H9 (cell line): ENCODE measurements around the gene KIF26A. TPM values are rescaled to one million over a fixed set of nuclear protein-coding genes. Genes with fewer than 3 reads are reported as not detected.

Experiments
- DNase-seq: peaks from one replicate; pipeline ENCODE4 v3.0.0-alpha.2; 2017
- H2AFZ ChIP-seq: one replicate; pipeline ENCODE4 v1.6.1; 2013; ENCODE audit warnings: mild to moderate bottlenecking, low read length, control low read depth, moderate library complexity
- H2AK5ac ChIP-seq: 2 replicates; pipeline ENCODE4 v1.6.1; 2013; ENCODE audit warnings: low read length, control low read depth, mixed read lengths; ENCODE audit not compliant: insufficient read length
- H2BK120ac ChIP-seq: one replicate; pipeline ENCODE4 v1.6.1; 2013; ENCODE audit warnings: low read depth, mild to moderate bottlenecking, low read length, control low read depth, inconsistent platforms; ENCODE audit not compliant: poor library complexity, severe bottlenecking
- H2BK12ac ChIP-seq: 2 replicates; pipeline ENCODE4 v1.6.1; 2013; ENCODE audit warnings: low read length, control low read depth, mixed read lengths, low read depth; ENCODE audit not compliant: insufficient read length
- H2BK15ac ChIP-seq: 2 replicates; pipeline ENCODE4 v1.6.1; 2013; ENCODE audit warnings: low read depth, low read length, control low read depth
- H2BK20ac ChIP-seq: one replicate; pipeline ENCODE4 v1.6.1; 2013; ENCODE audit warnings: low read depth, mild to moderate bottlenecking, low read length, control low read depth, inconsistent platforms; ENCODE audit not compliant: poor library complexity, severe bottlenecking
- H2BK5ac ChIP-seq: 2 replicates; pipeline ENCODE4 v1.6.1; 2013; ENCODE audit warnings: low read length, control low read depth, mixed read lengths; ENCODE audit not compliant: insufficient read length
- H3K14ac ChIP-seq: 2 replicates; pipeline ENCODE4 v1.6.1; 2013; ENCODE audit warnings: low read length, control low read depth; ENCODE audit not compliant: insufficient read depth
- H3K18ac ChIP-seq: 2 replicates; pipeline ENCODE4 v1.6.1; 2013; ENCODE audit warnings: low read depth, mild to moderate bottlenecking, mixed read lengths, low read length, control low read depth; ENCODE audit not compliant: insufficient read length
- H3K23ac ChIP-seq: 2 replicates; pipeline ENCODE4 v1.6.1; 2013; ENCODE audit warnings: low read length, control low read depth, mixed read lengths, low read depth; ENCODE audit not compliant: insufficient read length
- H3K23me2 ChIP-seq: 2 replicates; pipeline ENCODE4 v1.6.1; 2013; ENCODE audit warnings: low read depth, mild to moderate bottlenecking, mixed read lengths, low read length, control low read depth; ENCODE audit not compliant: insufficient read length, poor library complexity, severe bottlenecking
- H3K27ac ChIP-seq: 2 replicates; pipeline ENCODE4 v1.5.1; 2013; ENCODE audit warnings: low read length, control low read depth, mixed read lengths, low read depth; ENCODE audit not compliant: insufficient read length
- H3K27me3 ChIP-seq: 2 replicates; pipeline ENCODE4 v1.6.1; 2013; ENCODE audit warnings: low read length, control low read depth, inconsistent platforms; ENCODE audit not compliant: insufficient read depth
- H3K4ac ChIP-seq: 2 replicates; pipeline ENCODE4 v1.6.1; 2013; ENCODE audit warnings: low read depth, mild to moderate bottlenecking, control low read depth, inconsistent platforms, low read length, moderate library complexity
- H3K4me1 ChIP-seq: 2 replicates; pipeline ENCODE4 v1.6.1; 2013; ENCODE audit warnings: low read length, control low read depth, inconsistent platforms; ENCODE audit not compliant: insufficient read depth
- H3K4me2 ChIP-seq: 2 replicates; pipeline ENCODE4 v1.6.1; 2013; ENCODE audit warnings: low read length, control low read depth, mixed read lengths; ENCODE audit not compliant: insufficient read length, insufficient read depth
- H3K56ac ChIP-seq: 2 replicates; pipeline ENCODE4 v1.6.1; 2013; ENCODE audit warnings: low read depth, mild to moderate bottlenecking, mixed read lengths, low read length, control low read depth; ENCODE audit not compliant: insufficient read length
- H3K79me1 ChIP-seq: 2 replicates; pipeline ENCODE4 v1.6.1; 2013; ENCODE audit warnings: low read depth, mild to moderate bottlenecking, moderate library complexity, low read length, control low read depth, inconsistent platforms; ENCODE audit not compliant: insufficient read depth, poor library complexity, severe bottlenecking
- H3K79me2 ChIP-seq: 2 replicates; pipeline ENCODE4 v1.6.1; 2013; ENCODE audit warnings: low read length, control low read depth, inconsistent platforms; ENCODE audit not compliant: insufficient read depth
- H3K9ac ChIP-seq: 2 replicates; pipeline ENCODE4 v1.6.1; 2013; ENCODE audit warnings: low read length, control low read depth, mixed read lengths; ENCODE audit not compliant: insufficient read length; ENCODE audit errors: extremely low read depth
- H3K9me3 ChIP-seq: one replicate; pipeline ENCODE4 v1.6.1; 2013; ENCODE audit warnings: low read depth, low read length, inconsistent platforms; ENCODE audit not compliant: control insufficient read depth
- H3T11ph ChIP-seq: one replicate; pipeline ENCODE4 v1.6.1; 2013; ENCODE audit warnings: mild to moderate bottlenecking, low read length, control low read depth, inconsistent platforms
- H4K20me1 ChIP-seq: one replicate; pipeline ENCODE4 v1.6.1; 2013; ENCODE audit not compliant: control insufficient read depth, insufficient read length, insufficient read depth
- H4K5ac ChIP-seq: 2 replicates; pipeline ENCODE4 v1.6.1; 2013; ENCODE audit warnings: low read depth, mild to moderate bottlenecking, mixed read lengths, low read length, control low read depth; ENCODE audit not compliant: insufficient read length
- H4K8ac ChIP-seq: replicated peaks from 2 replicates; pipeline ENCODE4 v1.6.1; 2013; ENCODE audit warnings: low read length, control low read depth, mixed read lengths, low read depth; ENCODE audit not compliant: insufficient read length
- H4K91ac ChIP-seq: 2 replicates; pipeline ENCODE4 v1.6.1; 2013; ENCODE audit warnings: low read depth, mild to moderate bottlenecking, moderate library complexity, mixed read lengths, low read length, control low read depth; ENCODE audit not compliant: insufficient read length
- H3K27ac Mint-ChIP-seq, 3 experiments: 2 replicates in 2 of 3; 3 replicates in 1 of 3; pipeline ENCODE4 v1.8.0; 2020 to 2021; ENCODE audit warnings: mixed read lengths in 3 of 3, mild to moderate bottlenecking in 1 of 3, moderate library complexity in 1 of 3
- H3K27me3 Mint-ChIP-seq: 2 replicates; pipeline ENCODE4 v1.8.0; 2021; ENCODE audit warnings: low read depth, mild to moderate bottlenecking, moderate library complexity, mixed read lengths
- H3K36me3 Mint-ChIP-seq, 3 experiments: 2 replicates in 2 of 3; 3 replicates in 1 of 3; pipeline ENCODE4 v1.8.0; 2020 to 2021; ENCODE audit warnings: low read depth in 3 of 3, mixed read lengths in 3 of 3; ENCODE audit not compliant: insufficient read depth in 1 of 3
- H3K4me1 Mint-ChIP-seq, 2 experiments: 2 replicates each; pipeline ENCODE4 v1.8.0; 2020; ENCODE audit warnings: mixed read lengths in 2 of 2
- H3K4me3 Mint-ChIP-seq, 2 experiments: 2 replicates in 1 of 2; 3 replicates in 1 of 2; pipeline ENCODE4 v1.8.0; 2020 to 2021; ENCODE audit warnings: mild to moderate bottlenecking in 2 of 2, mixed read lengths in 2 of 2, moderate library complexity in 1 of 2
- H3K9me3 Mint-ChIP-seq, 2 experiments: 2 replicates in 1 of 2; 3 replicates in 1 of 2; pipeline ENCODE4 v1.8.0; 2020; ENCODE audit warnings: mild to moderate bottlenecking in 2 of 2, mixed read lengths in 2 of 2, moderate library complexity in 1 of 2
- CTCF ChIP-seq: fragments of 200-600 bp; sonication (generic); conservative IDR thresholded peaks from 3 replicates; pipeline ENCODE4 v1.8.0; 2021; ENCODE audit warnings: antibody characterized with exemption, mild to moderate bottlenecking
- WGBS: extraction: QIAGEN DNeasy Blood & Tissue Kit; methylation state at CpG from one replicate; pipeline ENCODE4 v1.1.7; 2013; ENCODE audit warnings: missing lambda C conversion rate, low lambda C conversion rate, mixed read lengths; ENCODE audit not compliant: insufficient read length; ENCODE audit errors: extremely low coverage; 5-methylcytosine and 5-hydroxymethylcytosine counted together
- total RNA-seq: library from RNA; stranded (reverse); gene quantifications from 2 replicates; pipeline ENCODE4 v1.2.1, GENCODE V29; 2021

Gene KIF26A
- total RNA-seq, 1 experiment from 2014 or later = 44.2 TPM

- no peak overlapping the region for H4K91ac ChIP-seq
- Mint-ChIP-seq H3K36me3 (no peaks in the 10 kb centered on the region; a peak in 1 of 7 replicates), H3K9me3 (no peaks in the 10 kb centered on the region; a peak in 2 of 5 replicates), H3K27ac (no peak overlapping the region), H3K27me3 (peaks cover 64% of the 10 kb centered on the region), H3K4me1 (peaks cover 3 to 5% of the 10 kb centered on the region in 2 experiments; a peak in 3 of 4 replicates), H3K4me3 (peak overlapping the region in 1 of 2 experiments; percentile 43; a peak in 1 of 5 replicates)
- no peak overlapping the region for H3K4me2 ChIP-seq
- no peak overlapping the region for H2AK5ac ChIP-seq
- no peak overlapping the region for H3T11ph ChIP-seq
- H4K20me1 ChIP-seq = no peaks in the 10 kb centered on the region
- H2BK12ac ChIP-seq = no peak overlapping the region
- H2BK15ac ChIP-seq = no peak overlapping the region
- H3K56ac ChIP-seq = no peak overlapping the region
- H3K4me1 ChIP-seq = no peaks in the 10 kb centered on the region; the same call in 1 of the 2 replicates
- H2BK120ac ChIP-seq = no peak overlapping the region
- no peaks in the 10 kb centered on the region for H3K79me2 ChIP-seq
- no CpG with 5 or more reads among the region's 30 CpGs for WGBS
- no peak for TF ChIP-seq CTCF
- H4K8ac ChIP-seq = no peak overlapping the region
- peak; percentile 31 for DNase-seq
- H2AFZ ChIP-seq = no peak overlapping the region
- peaks cover 7% of the 10 kb centered on the region; the same call in 1 of the 2 replicates for H3K27me3 ChIP-seq
- H3K14ac ChIP-seq = no peak overlapping the region
- H3K23ac ChIP-seq = no peak overlapping the region
- H4K5ac ChIP-seq = no peak overlapping the region
- no peak overlapping the region for H3K27ac ChIP-seq
- H2BK5ac ChIP-seq = no peak overlapping the region
- H3K9ac ChIP-seq = no peak overlapping the region
- H2BK20ac ChIP-seq = no peak overlapping the region
- H3K4ac ChIP-seq = no peak overlapping the region
- H3K18ac ChIP-seq = no peak overlapping the region
- H3K79me1 ChIP-seq = no peaks in the 10 kb centered on the region
- peaks cover 7% of the 10 kb centered on the region for H3K23me2 ChIP-seq
- no peaks in the 10 kb centered on the region for H3K9me3 ChIP-seq
Measured at GRCh38 chr14:104118006-104118844, 20.2 kb upstream of the KIF26A start.
